Measurements from ENCODE around the gene SNX24.

DNA sequence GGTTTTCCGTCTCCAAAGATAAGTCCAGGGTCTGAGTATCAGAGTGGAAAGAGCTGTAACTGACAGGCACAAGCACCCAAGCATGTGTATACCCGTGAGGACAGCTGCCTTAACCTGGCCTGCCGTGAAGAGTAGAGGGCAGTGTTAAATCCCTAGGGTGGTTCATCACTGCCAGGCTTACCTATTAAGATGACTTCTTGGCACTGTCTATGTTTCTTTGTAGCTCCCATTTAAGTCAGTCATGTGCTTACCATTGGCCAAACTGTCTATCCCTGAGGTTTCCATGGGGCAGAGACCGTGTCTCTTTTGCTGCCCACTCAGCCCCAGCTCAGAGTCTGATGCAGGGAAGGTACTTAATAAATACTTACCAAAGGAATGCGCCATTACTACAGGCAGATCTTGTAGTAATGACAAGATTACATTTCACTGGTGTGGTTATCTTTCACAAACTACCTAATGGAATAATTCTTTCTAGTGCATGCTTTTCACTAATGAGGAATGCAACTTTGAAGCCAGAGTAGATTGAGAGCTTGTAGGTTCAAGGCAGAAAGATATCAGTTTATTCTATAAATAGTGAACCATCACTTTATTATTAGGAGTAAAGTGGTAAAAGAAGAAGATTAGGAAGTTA lies 64.2 kb downstream of the SNX24 start:
- no peak for TF ChIP-seq GATA2 (IDR thresholded peaks at IDR 0.05; ENCODE audit: low read depth, low read length)
- no peak for TF ChIP-seq GATA3 (IDR thresholded peaks at IDR 0.05; ENCODE audit: low read depth, low read length)

All from SH-SY5Y (cell line).